ENCODE measurements around the gene SLC36A2.
"Not testable (repeated sequence)": the region's sequence is repeated elsewhere in the genome, so short reads cannot be mapped to it uniquely, and the experiment has no call there.

Gene SLC36A2

GRCh38 chr5:151320481-151320880 is 26.9 kb downstream of the SLC36A2 start:
- no peak for DNase-seq

GRCh38 chr5:151318850-151319732 is 28.3 kb downstream of the SLC36A2 start:
- DNase-seq = peak; percentile 52

- no peak for DNase-seq
These were observed 29.5 kb downstream of the SLC36A2 start for GRCh38 chr5:151317871-151318270.

- DNase-seq = peak; percentile 73
These were observed 31.3 kb downstream of the SLC36A2 start for GRCh38 chr5:151315998-151316597.

GRCh38 chr5:151313357-151313756 is 34.0 kb downstream of the SLC36A2 start:
- DNase-seq = no peak

- no peak for DNase-seq
These were observed 34.5 kb downstream of the SLC36A2 start for GRCh38 chr5:151312756-151313324.

GRCh38 chr5:151310932-151311331 is 36.4 kb downstream of the SLC36A2 start:
- DNase-seq = no peak

GRCh38 chr5:151309821-151310220 is 37.5 kb downstream of the SLC36A2 start:
- not testable (repeated sequence) for DNase-seq

GRCh38 chr5:151309266-151309665 is 38.1 kb downstream of the SLC36A2 start:
- DNase-seq = not testable (repeated sequence)

- no peak for DNase-seq
These were observed 43.7 kb downstream of the SLC36A2 start, which contains the start of gene SLC36A3 for GRCh38 chr5:151303666-151304065. TSS of gene SLC36A3 (minus strand) at chr5:151303766. CDS start at chr5:151303354, 412 bp downstream.

- DNase-seq = no peak
These were observed 49.1 kb downstream of the SLC36A2 start for GRCh38 chr5:151298063-151298855.

- no peak for DNase-seq
These were observed 50.4 kb downstream of the SLC36A2 start for GRCh38 chr5:151296974-151297373.

GRCh38 chr5:151296478-151296830 is 50.9 kb downstream of the SLC36A2 start:
- no peak for DNase-seq

GRCh38 chr5:151295791-151296477 is 51.4 kb downstream of the SLC36A2 start:
- no peak for DNase-seq

- DNase-seq = no peak
These were observed 52.2 kb downstream of the SLC36A2 start for GRCh38 chr5:151295138-151295537.

GRCh38 chr5:151293624-151294023 is 53.7 kb downstream of the SLC36A2 start:
- no peak for DNase-seq

GRCh38 chr5:151288180-151288579 is 59.2 kb downstream of the SLC36A2 start:
- DNase-seq = no peak

- no peak for DNase-seq
These were observed 61.1 kb downstream of the SLC36A2 start for GRCh38 chr5:151286246-151286645.

GRCh38 chr5:151285683-151286082 is 61.7 kb downstream of the SLC36A2 start:
- DNase-seq = no peak

GRCh38 chr5:151284392-151284967 is 62.9 kb downstream of the SLC36A2 start:
- no peak for DNase-seq

GRCh38 chr5:151283120-151283825 is 64.1 kb downstream of the SLC36A2 start:
- no peak for DNase-seq

Data from right forelimb (tissue), 1 donor.